Esophagus squamous epithelium (tissue), 5 donors: ENCODE results near the gene ZBTB46. TPM values are rescaled to one million over a fixed set of nuclear protein-coding genes. Genes with fewer than 3 reads are reported as not detected.

Experiments used
- DNase-seq: peaks from one replicate; lab custom pipeline; 2025; lab: John Stamatoyannopoulos, UW
- H3K27ac ChIP-seq, 4 donors: fragments of 200-600 bp; sonication (generic); one replicate each; pipeline ENCODE4 v1.5.1; 2016 to 2019; ENCODE audit warnings: mild to moderate bottlenecking in 1 of 4
- H3K27me3 ChIP-seq, 4 donors: fragments of 200-600 bp; sonication (generic); 1 replicate in 3 of 4; 2 replicates in 1 of 4; pipeline versions ENCODE4 v1.5.1 to v1.6.0; 2017 to 2021; ENCODE audit warnings: antibody characterized with exemption in 1 of 4
- H3K36me3 ChIP-seq, 3 donors: fragments of 200-600 bp; sonication (generic); one replicate each; pipeline ENCODE4 v1.5.1; 2016 to 2019
- H3K4me1 ChIP-seq, 3 donors: fragments of 200-600 bp; sonication (generic); one replicate each; pipeline ENCODE4 v1.5.1; 2017 to 2019
- H3K4me3 ChIP-seq, 4 donors: fragments of 200-600 bp; sonication (generic); 1 replicate in 3 of 4; 2 replicates in 1 of 4; pipeline ENCODE4 v1.5.1; 2016 to 2019; ENCODE audit warnings: mild to moderate bottlenecking in 2 of 4, moderate library complexity in 1 of 4
- H3K9me3 ChIP-seq, 3 donors: fragments of 200-600 bp; sonication (generic); one replicate each; pipeline ENCODE4 v1.5.1; 2016 to 2019
- CTCF ChIP-seq, 6 experiments: fragments of 450-650 bp in 4 of 6; fragments of 200-600 bp in 2 of 6; sonication (generic) in 2 of 6; IDR thresholded peaks; one replicate each; pipeline ENCODE4 v1.5.1; 2016 to 2019; ENCODE audit warnings: antibody characterized with exemption in 6 of 6, mild to moderate bottlenecking in 4 of 6, moderate library complexity in 4 of 6
- POLR2A ChIP-seq, 4 donors: fragments of 450-650 bp; IDR thresholded peaks; one replicate each; pipeline ENCODE4 v1.6.1; 2017; ENCODE audit warnings: antibody characterized with exemption in 4 of 4, mild to moderate bottlenecking in 4 of 4, moderate library complexity in 3 of 4
- WGBS, 2 donors: methylation state at CpG; one replicate each; pipeline ENCODE4 v1.1.5; 2018; 5-methylcytosine and 5-hydroxymethylcytosine counted together
- intact Hi-C: fragments of 100-400 bp; cut with DNase I; formaldehyde crosslinking; loops from one replicate; pipeline ENCODE4 v1.15.0; 2022
- total RNA-seq, 4 donors: library from RNA; depleted of rRNA; stranded (reverse); fragments of >200 nt; gene quantifications; one replicate each; pipeline ENCODE4 v1.1.0, GENCODE V29; 2016
- donor health status: DM: yes; HTN: yes; CAD: no.

Gene ZBTB46
- total RNA-seq, 4 donors from 2014 or later = 0.79 to 4.2 (median 2.0) TPM

DNA sequence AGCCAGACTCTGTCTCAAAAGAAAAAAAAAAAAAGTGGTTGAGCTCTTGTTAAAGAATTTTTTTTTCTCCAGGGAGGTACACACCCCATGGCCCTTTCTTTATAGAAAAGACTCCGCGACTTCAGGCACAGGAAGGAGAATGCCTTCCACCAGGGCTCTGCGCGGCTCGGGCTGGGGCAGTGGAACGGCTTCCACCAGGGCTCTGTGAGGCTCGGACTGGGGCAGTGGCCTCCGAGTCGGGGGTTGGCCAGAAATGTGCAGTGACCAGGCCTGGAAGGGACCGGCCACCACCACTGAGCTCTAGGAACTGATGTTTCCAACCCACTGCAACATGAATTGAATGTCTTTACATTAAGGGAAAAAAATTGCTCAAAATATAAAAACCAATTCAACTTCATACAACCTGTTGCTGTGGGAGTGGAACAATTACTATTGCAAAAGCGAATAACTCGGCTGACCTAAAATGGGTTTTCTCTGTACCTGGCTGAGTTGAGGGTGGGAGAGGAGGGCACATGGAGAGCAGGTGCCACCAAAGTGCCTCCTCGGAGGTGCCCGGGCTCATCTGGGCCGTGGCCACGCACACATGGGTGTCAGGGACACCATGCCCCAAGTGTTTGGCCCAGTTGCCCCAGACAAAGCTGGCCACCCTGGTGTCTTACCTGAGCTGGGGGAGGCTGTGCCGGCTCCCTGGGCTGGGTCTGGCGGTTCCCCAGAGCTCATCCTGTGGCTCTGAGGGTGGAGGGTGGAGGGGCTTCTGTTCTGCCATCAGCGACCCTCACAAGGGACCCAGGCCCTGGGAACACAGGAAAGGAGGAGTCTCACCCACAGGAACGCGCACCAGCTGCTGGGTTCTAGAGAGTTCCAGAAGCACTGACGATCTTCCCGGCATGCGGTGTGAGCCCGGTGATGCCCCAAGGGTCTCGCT is 62.2 kb downstream of the ZBTB46 start:
- peaks cover 0 to 33% (median 9%) of the 10 kb centered on the region in 3 donors for H3K36me3 ChIP-seq
- H3K27me3 ChIP-seq = peaks cover 0 to 7% (median 0%) of the 10 kb centered on the region in 4 donors
- H3K4me3 ChIP-seq = no peak overlapping the region
- peaks cover 0 to 17% (median 3%) of the 10 kb centered on the region in 3 donors for H3K4me1 ChIP-seq
- no peak for DNase-seq
- H3K27ac ChIP-seq = no peak overlapping the region
- 85 to 93% methylated on average over 14 to 17 of the region's 26 CpGs for WGBS, 2 donors
- TF ChIP-seq CTCF (IDR thresholded peaks at IDR 0.05) (no peak), POLR2A (IDR thresholded peaks at IDR 0.05) (no peak)
- intact Hi-C loops = no loop called here
- no peaks in the 10 kb centered on the region for H3K9me3 ChIP-seq

- TF ChIP-seq POLR2A (IDR thresholded peaks at IDR 0.05) (no peak), CTCF (IDR thresholded peaks at IDR 0.05) (no peak)
- WGBS, 2 donors = 60 to 76% methylated on average over 2 to 3 of the region's 7 CpGs
- Histone ChIP-seq H3K4me3 (no peak overlapping the region), H3K27me3 (no peaks in the 10 kb centered on the region), H3K9me3 (no peaks in the 10 kb centered on the region), H3K27ac (no peak overlapping the region), H3K4me1 (peaks cover 0 to 8% (median 1%) of the 10 kb centered on the region in 3 donors), H3K36me3 (peaks cover 0 to 33% (median 9%) of the 10 kb centered on the region in 3 donors)
- no peak for DNase-seq
- intact Hi-C loops = no loop called here
Observed at GRCh38 chr20:63767886-63768285, 63.2 kb downstream of the ZBTB46 start.

GRCh38 chr20:63767456-63767855 is 63.6 kb downstream of the ZBTB46 start:
- H3K36me3 ChIP-seq = peaks cover 0 to 33% (median 9%) of the 10 kb centered on the region in 3 donors
- intact Hi-C loops = no loop called here
- WGBS, 2 donors = 0 to 81% methylated on average over 1 to 7 of the region's 18 CpGs
- TF ChIP-seq POLR2A (IDR thresholded peaks at IDR 0.05) (no peak), CTCF (IDR thresholded peaks at IDR 0.05) (no peak)
- no peaks in the 10 kb centered on the region for H3K9me3 ChIP-seq
- no peak overlapping the region for H3K27ac ChIP-seq
- peaks cover 0 to 3% (median 0%) of the 10 kb centered on the region in 3 donors for H3K4me1 ChIP-seq
- DNase-seq = no peak
- no peaks in the 10 kb centered on the region for H3K27me3 ChIP-seq
- H3K4me3 ChIP-seq = no peak overlapping the region

DNA sequence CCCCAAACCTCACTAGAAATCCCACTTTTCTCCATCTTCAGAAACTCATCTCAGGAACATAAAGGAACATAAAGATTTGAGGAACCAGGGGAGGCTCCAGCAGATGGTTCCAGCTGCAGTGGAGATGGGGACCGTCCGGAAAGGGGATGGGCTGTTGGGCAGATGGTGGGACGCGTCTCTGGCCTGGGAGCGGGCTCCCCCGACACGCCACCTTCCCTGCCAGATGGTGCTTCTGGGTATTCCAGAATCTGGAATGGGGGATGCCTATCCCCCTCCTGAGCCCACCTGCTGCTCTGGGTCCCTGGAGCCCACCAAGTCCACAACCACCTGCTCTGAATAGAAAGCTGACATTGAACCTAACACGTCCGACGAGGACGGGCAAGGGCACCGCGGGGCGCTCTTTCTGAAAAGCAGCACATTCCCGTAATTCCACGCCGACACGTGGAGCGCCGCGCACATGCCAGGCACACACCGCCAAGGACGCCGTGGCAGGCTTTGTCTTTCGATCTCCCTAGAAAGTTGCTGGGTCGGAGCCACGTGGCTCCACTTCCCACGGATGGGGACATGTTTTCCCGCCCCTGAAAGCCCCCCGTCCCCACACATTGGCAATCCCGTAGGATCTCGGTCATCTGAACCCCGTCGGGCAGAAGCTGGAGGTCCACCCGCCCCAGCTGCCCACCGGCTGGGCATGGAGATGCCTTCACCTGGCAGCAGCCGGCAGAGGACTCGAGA is 64.2 kb downstream of the ZBTB46 start:
- no peaks in the 10 kb centered on the region for H3K9me3 ChIP-seq
- 91 to 100% methylated on average over 7 to 16 of the region's 38 CpGs for WGBS, 2 donors
- H3K36me3 ChIP-seq = peaks cover 0 to 33% (median 9%) of the 10 kb centered on the region in 3 donors
- intact Hi-C loops = no loop called here
- H3K4me1 ChIP-seq = no peaks in the 10 kb centered on the region
- no peak overlapping the region for H3K4me3 ChIP-seq
- H3K27me3 ChIP-seq = no peaks in the 10 kb centered on the region
- H3K27ac ChIP-seq = no peak overlapping the region
- no peak for DNase-seq
- TF ChIP-seq POLR2A (IDR thresholded peaks at IDR 0.05) (no peak), CTCF (IDR thresholded peaks at IDR 0.05) (no peak)
